GM12801 (cell line): ENCODE results near the gene KCTD3.

ENCODE experiments used
- TF ChIP-seq, protein P1 (sequence below): IDR thresholded peaks from one replicate; pipeline ENCODE4 v1.5.1; 2011; ENCODE audit warnings: control low read depth; ENCODE audit not compliant: insufficient read length; ENCODE audit errors: extremely low read depth

The KCTD3 gene

DNA sequence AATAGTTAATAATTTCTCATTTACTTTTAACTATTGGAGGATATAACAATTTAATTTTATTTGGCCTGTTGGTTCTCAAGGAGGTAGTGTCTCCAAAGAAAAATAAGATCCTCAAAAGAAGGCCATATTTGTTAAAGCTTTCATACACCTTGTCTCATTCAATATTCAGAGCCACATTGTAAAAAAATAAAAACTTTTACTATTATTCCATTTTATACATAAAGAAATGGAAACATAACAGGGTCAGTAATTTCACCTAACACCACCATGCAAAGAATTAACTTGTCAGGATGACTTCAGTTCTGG is 40.3 kb upstream of the KCTD3 start:
- TF ChIP-seq, protein P1, sequence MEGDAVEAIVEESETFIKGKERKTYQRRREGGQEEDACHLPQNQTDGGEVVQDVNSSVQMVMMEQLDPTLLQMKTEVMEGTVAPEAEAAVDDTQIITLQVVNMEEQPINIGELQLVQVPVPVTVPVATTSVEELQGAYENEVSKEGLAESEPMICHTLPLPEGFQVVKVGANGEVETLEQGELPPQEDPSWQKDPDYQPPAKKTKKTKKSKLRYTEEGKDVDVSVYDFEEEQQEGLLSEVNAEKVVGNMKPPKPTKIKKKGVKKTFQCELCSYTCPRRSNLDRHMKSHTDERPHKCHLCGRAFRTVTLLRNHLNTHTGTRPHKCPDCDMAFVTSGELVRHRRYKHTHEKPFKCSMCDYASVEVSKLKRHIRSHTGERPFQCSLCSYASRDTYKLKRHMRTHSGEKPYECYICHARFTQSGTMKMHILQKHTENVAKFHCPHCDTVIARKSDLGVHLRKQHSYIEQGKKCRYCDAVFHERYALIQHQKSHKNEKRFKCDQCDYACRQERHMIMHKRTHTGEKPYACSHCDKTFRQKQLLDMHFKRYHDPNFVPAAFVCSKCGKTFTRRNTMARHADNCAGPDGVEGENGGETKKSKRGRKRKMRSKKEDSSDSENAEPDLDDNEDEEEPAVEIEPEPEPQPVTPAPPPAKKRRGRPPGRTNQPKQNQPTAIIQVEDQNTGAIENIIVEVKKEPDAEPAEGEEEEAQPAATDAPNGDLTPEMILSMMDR: no peak

DNA sequence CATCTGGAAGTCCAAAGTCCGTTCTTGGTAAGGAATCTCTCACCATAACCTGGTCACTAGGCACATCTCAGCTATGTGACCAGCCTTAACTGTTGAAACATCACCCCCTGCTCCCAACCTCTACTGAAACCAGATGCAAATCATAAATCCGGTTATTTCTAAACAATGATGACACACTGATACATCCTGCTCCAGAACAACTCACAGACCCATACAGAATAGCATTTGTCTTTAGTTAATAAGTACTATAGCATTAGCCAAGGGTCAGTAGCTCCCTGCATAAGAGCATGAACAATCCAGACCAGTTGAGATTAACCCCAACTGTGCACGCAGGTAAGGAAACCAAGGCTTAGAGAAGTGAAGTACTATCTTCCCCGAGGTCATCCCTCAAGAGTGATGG is 38.0 kb upstream of the KCTD3 start:
- TF ChIP-seq, protein P1: no peak

DNA sequence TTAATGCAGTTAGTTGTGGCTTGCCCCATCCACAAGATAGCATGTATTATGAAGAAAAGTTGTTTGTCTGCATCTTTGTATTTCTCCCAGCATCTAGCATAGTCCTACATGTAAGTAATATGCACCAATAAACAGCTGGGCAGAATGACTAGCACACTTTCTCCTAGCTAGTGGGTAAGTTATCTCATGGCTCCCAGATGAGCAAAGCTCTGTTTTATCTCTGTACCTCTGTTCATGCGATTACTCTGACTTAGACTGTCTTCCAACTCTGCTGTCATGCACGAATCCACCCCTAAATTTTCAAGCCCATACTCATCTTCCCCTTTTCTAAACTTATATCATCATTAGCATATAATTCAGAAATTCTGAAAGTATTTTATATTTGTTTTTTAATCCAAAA is 37.5 kb upstream of the KCTD3 start:
- TF ChIP-seq, protein P1: no peak

DNA sequence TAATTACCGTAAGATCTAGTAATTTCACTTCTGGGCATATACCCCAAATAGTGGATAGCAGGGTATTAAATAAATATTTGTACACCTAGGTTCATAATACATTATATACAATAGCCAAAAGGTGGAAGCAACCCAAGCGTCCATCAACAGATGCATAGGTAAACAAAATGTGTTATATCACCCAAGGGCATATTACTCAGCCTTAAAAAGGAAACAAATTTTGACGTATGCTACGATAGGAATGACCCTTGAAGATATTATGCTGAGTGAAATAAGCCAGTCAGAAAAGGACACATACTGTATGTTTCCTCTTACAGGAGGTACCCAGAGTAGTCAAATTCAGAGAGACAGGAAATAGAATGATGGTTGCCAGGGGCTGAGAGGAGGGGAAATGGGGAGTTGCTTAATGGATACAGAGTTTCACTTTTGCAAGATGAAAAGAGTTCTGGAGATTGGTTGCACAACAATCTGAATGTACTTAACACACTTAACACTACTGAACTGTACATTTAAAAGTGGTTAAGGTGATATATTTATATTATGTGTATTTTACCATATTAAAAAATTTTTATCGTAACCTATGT is 36.6 kb upstream of the KCTD3 start:
- TF ChIP-seq, protein P1: no peak

DNA sequence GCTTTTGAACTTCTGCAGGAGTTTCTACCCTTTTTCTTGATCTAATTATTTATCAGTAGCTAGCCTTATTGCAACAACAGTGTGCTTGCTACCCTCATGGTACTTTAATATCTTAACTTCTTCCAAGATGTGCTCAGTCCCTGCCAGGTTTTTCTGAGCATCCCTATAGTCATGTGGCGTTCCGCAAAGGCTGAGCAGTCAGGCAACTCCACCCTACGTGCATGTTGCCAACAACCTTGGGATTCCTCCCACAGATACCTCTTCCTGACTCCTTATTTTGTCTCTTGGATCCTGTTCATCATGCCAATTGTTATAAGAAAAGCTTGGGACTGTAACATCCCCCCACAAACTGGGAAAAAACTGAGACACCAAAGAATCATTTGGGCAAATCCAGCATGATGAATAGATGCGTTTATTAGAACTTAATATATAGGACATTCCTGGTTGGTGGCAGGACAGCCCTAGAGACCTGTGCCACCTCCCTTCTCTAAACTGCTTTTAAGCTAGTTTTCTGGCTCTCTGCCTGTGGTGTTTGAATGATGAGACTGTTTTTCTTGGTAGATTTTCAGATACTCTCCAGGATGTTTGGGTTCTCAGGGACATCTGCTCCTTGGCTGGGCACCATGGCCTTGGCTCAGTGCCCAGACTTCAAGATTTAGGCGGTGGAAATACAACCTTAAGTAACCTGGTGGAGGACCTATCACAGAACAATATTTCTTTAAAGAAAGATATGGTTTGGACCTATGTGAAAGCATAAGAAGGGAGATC is 27.1 kb upstream of the KCTD3 start:
- TF ChIP-seq, protein P1: no peak

DNA sequence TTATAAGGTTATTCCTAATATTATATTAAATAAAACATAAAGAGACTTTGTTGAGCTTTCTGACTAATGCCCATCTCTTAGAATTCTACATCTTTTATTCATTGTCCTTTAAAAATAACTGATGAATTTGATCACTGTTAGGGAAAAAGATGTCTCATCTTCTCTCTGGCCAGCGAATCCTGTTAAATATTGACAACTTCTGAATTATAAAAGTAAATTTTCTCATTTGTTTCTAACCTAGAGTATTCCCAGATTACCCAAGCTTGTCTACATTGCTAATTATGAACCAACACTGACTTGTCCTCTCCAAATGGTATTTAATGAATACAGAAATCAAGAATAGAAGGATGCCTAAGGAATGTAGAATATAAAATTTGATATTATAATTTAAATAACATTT is 24.8 kb upstream of the KCTD3 start:
- TF ChIP-seq, protein P1: no peak

DNA sequence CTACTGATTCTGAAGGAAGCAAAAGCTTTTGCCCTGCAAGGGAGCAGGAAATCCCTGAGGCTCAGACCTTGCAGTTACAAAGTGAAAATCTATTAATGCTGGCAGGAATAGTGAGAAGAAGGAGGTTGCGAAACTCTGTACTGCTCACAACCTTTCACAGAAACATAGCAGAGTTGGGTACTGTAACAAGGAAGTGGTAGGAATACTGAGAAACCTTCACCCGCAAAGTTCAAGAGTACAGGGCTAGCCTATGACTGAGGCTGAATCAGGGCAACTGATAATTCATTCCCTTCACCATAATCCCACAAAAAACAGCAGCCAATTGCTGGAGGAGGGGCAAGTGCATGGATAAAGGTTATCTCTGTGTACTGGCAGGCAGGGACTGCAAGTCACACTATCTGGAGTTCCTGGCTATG is 23.9 kb upstream of the KCTD3 start:
- TF ChIP-seq, protein P1: no peak
